ENCODE results near the gene CCDC6.

The CCDC6 gene

DNA sequence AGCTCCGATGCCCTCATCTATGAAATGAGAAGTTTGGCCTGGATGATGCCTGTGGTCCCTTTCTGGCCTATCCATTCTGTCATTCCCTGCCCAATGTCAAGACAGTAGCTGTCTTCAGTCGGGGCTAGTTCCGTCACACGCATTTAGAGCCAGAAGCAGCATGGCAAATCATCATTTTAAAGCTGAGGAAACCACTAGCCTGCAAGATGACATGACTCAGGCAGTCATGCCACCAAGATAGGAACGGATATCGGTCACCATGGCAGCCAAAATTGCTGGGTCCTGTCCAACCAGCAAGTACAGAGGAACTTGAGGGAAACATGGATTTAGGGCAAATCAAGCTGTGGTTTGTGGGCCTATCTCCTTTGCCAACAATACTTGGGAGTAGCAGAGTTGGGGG, 88.6 kb downstream of the CCDC6 start:
- TF ChIP-seq, protein P1, sequence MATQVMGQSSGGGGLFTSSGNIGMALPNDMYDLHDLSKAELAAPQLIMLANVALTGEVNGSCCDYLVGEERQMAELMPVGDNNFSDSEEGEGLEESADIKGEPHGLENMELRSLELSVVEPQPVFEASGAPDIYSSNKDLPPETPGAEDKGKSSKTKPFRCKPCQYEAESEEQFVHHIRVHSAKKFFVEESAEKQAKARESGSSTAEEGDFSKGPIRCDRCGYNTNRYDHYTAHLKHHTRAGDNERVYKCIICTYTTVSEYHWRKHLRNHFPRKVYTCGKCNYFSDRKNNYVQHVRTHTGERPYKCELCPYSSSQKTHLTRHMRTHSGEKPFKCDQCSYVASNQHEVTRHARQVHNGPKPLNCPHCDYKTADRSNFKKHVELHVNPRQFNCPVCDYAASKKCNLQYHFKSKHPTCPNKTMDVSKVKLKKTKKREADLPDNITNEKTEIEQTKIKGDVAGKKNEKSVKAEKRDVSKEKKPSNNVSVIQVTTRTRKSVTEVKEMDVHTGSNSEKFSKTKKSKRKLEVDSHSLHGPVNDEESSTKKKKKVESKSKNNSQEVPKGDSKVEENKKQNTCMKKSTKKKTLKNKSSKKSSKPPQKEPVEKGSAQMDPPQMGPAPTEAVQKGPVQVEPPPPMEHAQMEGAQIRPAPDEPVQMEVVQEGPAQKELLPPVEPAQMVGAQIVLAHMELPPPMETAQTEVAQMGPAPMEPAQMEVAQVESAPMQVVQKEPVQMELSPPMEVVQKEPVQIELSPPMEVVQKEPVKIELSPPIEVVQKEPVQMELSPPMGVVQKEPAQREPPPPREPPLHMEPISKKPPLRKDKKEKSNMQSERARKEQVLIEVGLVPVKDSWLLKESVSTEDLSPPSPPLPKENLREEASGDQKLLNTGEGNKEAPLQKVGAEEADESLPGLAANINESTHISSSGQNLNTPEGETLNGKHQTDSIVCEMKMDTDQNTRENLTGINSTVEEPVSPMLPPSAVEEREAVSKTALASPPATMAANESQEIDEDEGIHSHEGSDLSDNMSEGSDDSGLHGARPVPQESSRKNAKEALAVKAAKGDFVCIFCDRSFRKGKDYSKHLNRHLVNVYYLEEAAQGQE (IDR thresholded peaks at IDR 0.05; ENCODE audit: insufficient read depth in 1 of 2, low read depth in 2 of 2, low read length in 2 of 2): no peak
- TF ChIP-seq FOXP2 (optimal IDR thresholded peaks at IDR 0.05; ENCODE audit: borderline replicate concordance, extremely low read depth, extremely low read length, insufficient read depth) (no peak), SIN3A (IDR thresholded peaks at IDR 0.05; ENCODE audit: borderline replicate concordance, insufficient read depth, low read length) (no peak), POLR2AphosphoS5 (IDR thresholded peaks at IDR 0.05; ENCODE audit: low read depth, low read length) (no peak), TAF1 (IDR thresholded peaks at IDR 0.05; ENCODE audit: borderline replicate concordance, insufficient read depth, low read length) (no peak)

DNA sequence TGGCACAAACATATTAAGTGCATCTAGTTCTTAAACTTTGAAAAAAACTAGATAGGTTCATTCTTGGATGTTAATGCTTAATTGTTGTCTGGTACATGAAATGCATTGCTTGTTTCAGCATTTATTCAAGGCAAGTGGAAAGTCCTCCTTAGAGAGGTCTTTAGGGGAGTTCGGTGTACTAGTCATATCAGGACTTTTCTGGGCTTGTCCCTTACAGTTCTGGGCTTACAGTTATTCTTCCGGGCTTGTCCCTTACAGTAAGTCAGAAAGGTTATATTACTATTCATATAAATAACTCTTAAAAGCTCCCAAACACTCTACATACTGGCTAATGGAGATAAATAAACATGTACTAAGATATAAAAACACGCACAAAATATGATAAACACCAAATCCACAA, 91.5 kb downstream of the CCDC6 start:
- TF ChIP-seq TAF1 (IDR thresholded peaks at IDR 0.05; ENCODE audit: borderline replicate concordance, insufficient read depth, low read length): no peak
- no peak for TF ChIP-seq FOXP2 (optimal IDR thresholded peaks at IDR 0.05; ENCODE audit: borderline replicate concordance, extremely low read depth, extremely low read length, insufficient read depth)
- TF ChIP-seq POLR2AphosphoS5 (IDR thresholded peaks at IDR 0.05; ENCODE audit: low read depth, low read length): no peak

DNA sequence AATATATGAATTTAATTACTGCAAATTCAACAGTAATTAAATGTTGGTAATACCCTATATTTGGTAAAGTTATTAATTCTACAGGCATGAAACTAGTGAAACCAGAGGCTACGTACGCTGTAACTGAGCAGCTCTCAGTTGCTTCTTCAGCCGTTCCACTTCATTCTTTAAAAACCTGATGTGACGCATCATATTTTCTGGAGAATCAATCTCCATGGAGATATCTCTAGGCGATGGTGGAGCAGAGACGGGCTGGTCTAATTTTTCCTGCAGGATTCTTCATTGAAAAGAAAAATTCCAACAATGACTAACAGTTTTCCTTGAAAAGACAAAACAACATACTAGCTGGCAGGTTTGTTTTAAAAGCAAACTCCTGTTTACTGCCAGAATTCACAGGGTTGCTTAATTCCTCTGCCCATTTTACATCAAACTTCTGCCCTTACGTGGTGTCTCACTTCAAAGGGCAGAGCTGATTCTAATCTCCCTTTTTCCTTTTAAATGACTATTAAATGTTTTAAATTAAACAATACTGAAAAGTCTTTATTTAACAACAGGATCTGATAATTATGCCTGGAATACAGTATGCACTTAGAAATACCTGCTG, 93.7 kb downstream of the CCDC6 start:
- TF ChIP-seq FOXP2 (optimal IDR thresholded peaks at IDR 0.05; ENCODE audit: borderline replicate concordance, extremely low read depth, extremely low read length, insufficient read depth) (no peak), SIN3A (IDR thresholded peaks at IDR 0.05; ENCODE audit: borderline replicate concordance, insufficient read depth, low read length) (no peak), POLR2AphosphoS5 (IDR thresholded peaks at IDR 0.05; ENCODE audit: low read depth, low read length) (no peak)

DNA sequence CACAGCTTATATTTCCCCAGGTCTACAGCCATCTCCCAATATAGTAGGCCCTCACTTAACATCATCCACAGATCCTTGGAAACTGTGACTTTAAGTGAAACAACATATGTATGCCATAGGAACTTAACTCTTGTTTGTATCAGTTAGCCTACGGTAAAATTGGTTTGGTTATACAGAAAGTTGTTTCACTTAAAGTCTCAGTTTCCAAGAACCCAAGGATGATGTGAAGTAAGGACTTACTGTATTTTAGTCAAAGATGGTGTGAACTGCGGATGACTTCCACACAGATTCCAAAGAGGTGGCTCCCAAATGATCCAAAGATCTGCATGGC, 96.7 kb downstream of the CCDC6 start:
- TF ChIP-seq POLR2AphosphoS5 (IDR thresholded peaks at IDR 0.05; ENCODE audit: low read depth, low read length) (no peak), FOXP2 (optimal IDR thresholded peaks at IDR 0.05; ENCODE audit: borderline replicate concordance, extremely low read depth, extremely low read length, insufficient read depth) (no peak), TAF1 (IDR thresholded peaks at IDR 0.05; ENCODE audit: borderline replicate concordance, insufficient read depth, low read length) (no peak), SIN3A (IDR thresholded peaks at IDR 0.05; ENCODE audit: borderline replicate concordance, insufficient read depth, low read length) (no peak)
- TF ChIP-seq, protein P1 (IDR thresholded peaks at IDR 0.05; ENCODE audit: insufficient read depth in 1 of 2, low read depth in 2 of 2, low read length in 2 of 2): no peak

DNA sequence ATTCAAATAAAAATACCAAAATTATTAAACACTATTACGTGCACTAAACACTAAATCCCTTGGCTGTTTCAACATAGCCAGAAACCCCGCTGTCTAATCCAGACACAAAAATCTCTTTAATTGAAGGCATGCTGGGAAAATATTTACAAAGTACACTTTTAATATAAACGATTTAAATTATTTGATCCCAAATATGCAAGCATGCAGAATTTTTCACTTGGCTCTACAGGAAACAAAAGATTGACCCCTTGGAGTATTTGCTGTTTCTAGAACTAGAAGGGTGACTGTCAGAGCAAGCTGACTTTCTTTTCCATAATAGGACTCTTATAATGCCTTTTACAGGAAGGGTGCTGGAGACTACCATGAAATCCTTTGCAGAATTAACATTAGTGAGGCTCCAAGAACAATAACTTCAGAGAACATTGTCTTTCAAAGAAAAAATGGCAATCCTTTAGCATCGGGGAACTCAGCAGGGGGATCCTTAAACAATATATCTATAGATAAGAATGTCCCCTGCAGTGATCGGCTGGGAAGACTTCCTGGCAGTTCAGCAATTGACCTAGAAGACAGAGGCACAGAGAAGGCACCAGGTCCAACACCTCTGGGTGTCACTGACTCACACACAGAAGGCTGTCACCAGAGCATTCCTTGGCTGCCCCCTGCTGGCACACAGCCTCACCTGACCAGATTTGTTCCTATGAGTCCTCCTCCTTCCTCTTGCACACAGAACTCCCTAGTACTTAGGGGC, 97.3 kb downstream of the CCDC6 start:
- TF ChIP-seq FOXP2 (optimal IDR thresholded peaks at IDR 0.05; ENCODE audit: borderline replicate concordance, extremely low read depth, extremely low read length, insufficient read depth): no peak
- TF ChIP-seq, protein P1 (IDR thresholded peaks at IDR 0.05; ENCODE audit: insufficient read depth in 1 of 2, low read depth in 2 of 2, low read length in 2 of 2): no peak
- no peak for TF ChIP-seq SIN3A (IDR thresholded peaks at IDR 0.05; ENCODE audit: borderline replicate concordance, insufficient read depth, low read length)

All from PFSK-1 (cell line).